22Rv1 (cell line): ENCODE data around the gene GRIN3A.

Experiments
- H3K27ac ChIP-seq: fragments of 450-650 bp; 2 replicates; pipeline ENCODE4 v1.5.1; 2017
- ZFX ChIP-seq: fragments of 450-650 bp; IDR thresholded peaks from 2 replicates; pipeline ENCODE4 v1.6.1; 2017; ENCODE audit warnings: antibody characterized with exemption, borderline replicate concordance
- TF ChIP-seq, protein P1 (sequence below): fragments of 450-650 bp; IDR thresholded peaks from 2 replicates; pipeline ENCODE4 v1.5.1; 2017; ENCODE audit warnings: mild to moderate bottlenecking

GRIN3A gene

GRCh38 chr9:101650142-101650541, 88.3 kb downstream of the GRIN3A start:
- peak overlapping the region; percentile 9 for H3K27ac ChIP-seq
- no peak for TF ChIP-seq ZFX
- TF ChIP-seq, protein P1, sequence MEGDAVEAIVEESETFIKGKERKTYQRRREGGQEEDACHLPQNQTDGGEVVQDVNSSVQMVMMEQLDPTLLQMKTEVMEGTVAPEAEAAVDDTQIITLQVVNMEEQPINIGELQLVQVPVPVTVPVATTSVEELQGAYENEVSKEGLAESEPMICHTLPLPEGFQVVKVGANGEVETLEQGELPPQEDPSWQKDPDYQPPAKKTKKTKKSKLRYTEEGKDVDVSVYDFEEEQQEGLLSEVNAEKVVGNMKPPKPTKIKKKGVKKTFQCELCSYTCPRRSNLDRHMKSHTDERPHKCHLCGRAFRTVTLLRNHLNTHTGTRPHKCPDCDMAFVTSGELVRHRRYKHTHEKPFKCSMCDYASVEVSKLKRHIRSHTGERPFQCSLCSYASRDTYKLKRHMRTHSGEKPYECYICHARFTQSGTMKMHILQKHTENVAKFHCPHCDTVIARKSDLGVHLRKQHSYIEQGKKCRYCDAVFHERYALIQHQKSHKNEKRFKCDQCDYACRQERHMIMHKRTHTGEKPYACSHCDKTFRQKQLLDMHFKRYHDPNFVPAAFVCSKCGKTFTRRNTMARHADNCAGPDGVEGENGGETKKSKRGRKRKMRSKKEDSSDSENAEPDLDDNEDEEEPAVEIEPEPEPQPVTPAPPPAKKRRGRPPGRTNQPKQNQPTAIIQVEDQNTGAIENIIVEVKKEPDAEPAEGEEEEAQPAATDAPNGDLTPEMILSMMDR, result no peak

DNA sequence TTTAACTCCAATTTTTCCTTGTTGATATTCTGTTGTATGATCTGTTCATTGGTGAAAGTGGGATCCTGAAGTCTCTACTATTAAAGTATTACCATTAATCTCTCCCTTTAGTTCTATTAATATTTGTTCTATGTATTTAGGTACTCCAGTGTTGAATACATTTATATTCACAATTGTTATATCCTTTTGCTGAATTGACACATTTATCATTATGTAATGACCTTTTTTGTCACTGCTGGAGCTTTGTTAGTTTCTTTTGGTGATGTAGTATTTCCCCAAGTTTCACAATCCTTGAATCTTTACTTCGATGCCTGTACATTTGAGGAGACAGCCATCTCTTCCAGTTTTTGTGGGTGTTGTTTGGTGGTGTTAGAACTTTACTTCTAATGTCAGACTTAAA, 90.0 kb downstream of the GRIN3A start:
- no peak for TF ChIP-seq ZFX
- TF ChIP-seq, protein P1, result no peak
- H3K27ac ChIP-seq, result no peak overlapping the region

DNA sequence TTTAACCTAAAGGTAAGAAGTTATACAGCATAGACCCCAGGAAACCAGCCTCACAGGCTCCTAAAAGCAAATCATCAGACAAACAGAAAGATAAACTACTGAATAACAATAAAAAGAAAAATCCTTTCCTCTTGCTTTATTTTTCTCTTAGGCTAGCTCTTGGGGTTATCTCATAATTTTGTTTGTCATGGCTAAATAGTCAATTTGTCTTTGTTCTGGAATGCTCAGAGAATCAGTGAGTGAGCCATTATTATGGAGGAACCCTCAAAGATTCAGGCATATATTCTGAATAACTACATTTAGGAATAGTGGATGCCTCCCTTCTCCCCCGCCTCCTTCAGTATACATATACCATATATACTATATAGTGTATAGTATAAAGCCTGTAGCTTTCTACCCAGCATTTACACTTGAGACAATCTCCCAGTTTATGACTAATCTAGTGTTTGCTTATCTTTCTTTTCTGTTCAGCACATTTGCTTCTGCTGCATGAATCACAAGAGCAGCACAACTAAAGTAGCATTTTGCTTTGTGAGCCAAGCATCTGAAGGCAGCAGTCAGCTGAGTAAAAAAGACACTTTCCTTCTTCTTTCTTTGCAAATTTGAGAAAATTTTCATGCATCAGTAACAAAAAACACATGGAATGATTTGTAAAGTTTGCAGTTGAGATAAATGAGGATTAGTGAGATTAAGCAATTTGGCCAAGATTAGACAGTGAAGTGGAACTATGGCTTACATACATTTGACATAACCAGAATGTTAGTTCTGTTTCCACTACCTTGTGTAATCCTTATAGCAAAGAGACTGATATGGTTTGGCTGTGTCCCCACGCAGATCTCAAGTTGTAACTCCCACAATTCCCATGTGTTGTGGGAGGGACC, 98.4 kb downstream of the GRIN3A start:
- peak overlapping the region; percentile 27 for H3K27ac ChIP-seq
- no peak for TF ChIP-seq ZFX
- TF ChIP-seq, protein P1, result no peak

GRCh38 chr9:101639311-101639710, 99.1 kb downstream of the GRIN3A start:
- peak overlapping the region; percentile 27 for H3K27ac ChIP-seq
- TF ChIP-seq, protein P1, result no peak
- no peak for TF ChIP-seq ZFX

DNA sequence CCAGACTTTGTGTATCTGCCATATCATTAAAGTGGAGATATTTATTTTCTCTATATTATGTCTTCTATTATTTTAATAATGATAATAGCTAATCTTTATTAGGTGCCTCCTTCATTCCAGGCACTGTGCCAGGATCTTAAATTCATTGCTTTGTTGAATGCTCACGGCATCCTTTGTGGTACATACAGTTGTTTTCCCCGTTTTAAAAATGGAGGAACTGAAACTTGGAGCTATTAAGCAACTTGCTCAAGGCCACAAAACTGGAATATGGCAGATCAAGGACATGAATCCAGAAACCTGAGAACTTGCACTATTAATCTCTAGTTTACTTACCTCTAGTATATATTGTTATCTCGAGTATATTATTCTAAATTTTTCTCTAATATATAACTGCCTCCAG, 102.2 kb downstream of the GRIN3A start:
- TF ChIP-seq, protein P1, result no peak
- TF ChIP-seq ZFX, result no peak
- H3K27ac ChIP-seq, result no peak overlapping the region

- TF ChIP-seq, protein P1, result 0 out of 2 replicates have a peak, but pooled peaks have one; percentile 13
- no peak for TF ChIP-seq ZFX
- H3K27ac ChIP-seq, result no peak overlapping the region
Measured at GRCh38 chr9:101635473-101635872, 103.0 kb downstream of the GRIN3A start.

GRCh38 chr9:101634741-101635409, 103.6 kb downstream of the GRIN3A start:
- H3K27ac ChIP-seq, result no peak overlapping the region
- no peak for TF ChIP-seq ZFX
- TF ChIP-seq, protein P1, result no peak
